Endothelial cell of umbilical vein (primary cell): ENCODE data around the gene ANKRD31. TPM values are rescaled to one million over a fixed set of nuclear protein-coding genes. Genes with fewer than 3 reads are reported as not detected.

Experiments
- BruUV-seq: library from RNA; stranded (reverse); fragments of 400-500 nt; replicated peaks from 2 replicates; lab custom pipeline; 2021; lab: Mats Ljungman, UMichigan
- CTCF ChIA-PET: fragments of 300-600, 350-600 bp; sonication (Branson Sonifier 250); formaldehyde crosslinking; loops from one replicate; lab custom pipeline; 2021; ENCODE audit warnings: antibody characterized with exemption, inconsistent platforms; lab: Charles Lee
- POLR2A ChIA-PET: fragments of 300-600, 350-600 bp; sonication (Branson Sonifier 250); formaldehyde crosslinking; loops from one replicate; lab custom pipeline; 2021; ENCODE audit warnings: antibody characterized with exemption, inconsistent platforms; lab: Charles Lee
- DNase-seq: peaks from one replicate; pipeline ENCODE4 v3.0.0-alpha.2; 2011; ENCODE audit warnings: low read depth, low spot score
- FAIRE-seq: peaks from 2 replicates; lab custom pipeline; 2011; peaks lifted over from hg19 to GRCh38; lab: Jason Lieb, UNC
- H2AFZ ChIP-seq: 2 replicates; pipeline ENCODE4 v1.6.0; 2012; ENCODE audit warnings: low read depth, low read length, control low read depth, inconsistent platforms
- H3K27ac ChIP-seq: 2 replicates; pipeline ENCODE4 v1.5.1; 2011; ENCODE audit warnings: low read depth, mild to moderate bottlenecking, control low read depth, low read length, moderate library complexity; ENCODE audit not compliant: insufficient read depth
- H3K27me3 ChIP-seq, 2 experiments: 2 replicates each; pipeline versions ENCODE4 v1.6.0 to v1.6.1; 2011; ENCODE audit warnings: low read length in 2 of 2, mixed read lengths in 1 of 2; ENCODE audit not compliant: control insufficient read depth in 2 of 2, insufficient read depth in 2 of 2
- H3K36me3 ChIP-seq, 2 experiments: 2 replicates in 1 of 2; 3 replicates in 1 of 2; pipeline ENCODE4 v1.5.1; 2011; ENCODE audit warnings: low read length in 2 of 2, mild to moderate bottlenecking in 1 of 2, moderate library complexity in 1 of 2; ENCODE audit not compliant: control insufficient read depth in 2 of 2, insufficient read depth in 2 of 2; ENCODE audit errors: extremely low read depth in 1 of 2
- H3K4me1 ChIP-seq: 3 replicates; pipeline ENCODE4 v1.5.1; 2011; ENCODE audit warnings: mild to moderate bottlenecking, low read length; ENCODE audit not compliant: control insufficient read depth, insufficient read depth; ENCODE audit errors: extremely low read depth
- H3K4me2 ChIP-seq: 2 replicates; pipeline ENCODE4 v1.6.1; 2011; ENCODE audit warnings: low read length, control low read depth, mixed read lengths; ENCODE audit not compliant: insufficient read depth
- H3K4me3 ChIP-seq, 3 experiments: fragments of 200-600 bp in 1 of 3; sonication (generic), shearing (Covaris generic) in 1 of 3; replicated peaks in 1 of 3; 2 replicates each; pipeline ENCODE4 v1.5.1; 2011 to 2016; ENCODE audit warnings: control low read depth in 3 of 3, low read length in 3 of 3, mild to moderate bottlenecking in 2 of 3, inconsistent platforms in 1 of 3, low read depth in 1 of 3, moderate library complexity in 1 of 3; ENCODE audit not compliant: insufficient read depth in 1 of 3
- H3K79me2 ChIP-seq: 2 replicates; pipeline ENCODE4 v1.6.0; 2012; ENCODE audit warnings: low read length, inconsistent platforms; ENCODE audit not compliant: control insufficient read depth, insufficient read depth
- H3K9ac ChIP-seq: replicated peaks from 2 replicates; pipeline ENCODE3; 2011; ENCODE audit warnings: low read length, control low read depth; ENCODE audit not compliant: insufficient read depth; ENCODE audit errors: extremely low read depth
- H3K9me1 ChIP-seq: replicated peaks from 3 replicates; pipeline ENCODE4 v1.6.0; 2011; ENCODE audit warnings: mild to moderate bottlenecking, low read length; ENCODE audit not compliant: control insufficient read depth, insufficient read depth; ENCODE audit errors: extremely low read depth
- H3K9me3 ChIP-seq: replicated peaks from 2 replicates; pipeline ENCODE4 v1.5.1; 2012; ENCODE audit warnings: low read length, inconsistent platforms; ENCODE audit not compliant: control insufficient read depth, insufficient read depth
- H4K20me1 ChIP-seq: replicated peaks from 2 replicates; pipeline ENCODE3; 2011; ENCODE audit warnings: mild to moderate bottlenecking, low read length; ENCODE audit not compliant: control insufficient read depth, insufficient read depth; ENCODE audit errors: extremely low read depth
- CTCF ChIP-seq, 2 donors: IDR thresholded peaks; 1 replicate in 1 of 2; 2 replicates in 1 of 2; pipeline ENCODE4 v1.5.1; 2011; ENCODE audit warnings: low read length in 2 of 2, mild to moderate bottlenecking in 2 of 2, moderate library complexity in 2 of 2, control low read depth in 1 of 2, inconsistent platforms in 1 of 2, low read depth in 1 of 2; ENCODE audit not compliant: insufficient read depth in 1 of 2; ENCODE audit errors: extremely low read depth in 1 of 2
- EZH2 ChIP-seq: IDR thresholded peaks from 2 replicates; pipeline ENCODE4 v1.6.1; 2012; ENCODE audit warnings: borderline replicate concordance, low read depth, mild to moderate bottlenecking, moderate library complexity, low read length, inconsistent platforms; ENCODE audit not compliant: severe bottlenecking
- FOS ChIP-seq: IDR thresholded peaks from 2 replicates; pipeline ENCODE4 v1.6.1; 2011; ENCODE audit warnings: mild to moderate bottlenecking, low read length, moderate library complexity, borderline replicate concordance; ENCODE audit not compliant: insufficient read depth
- GATA2 ChIP-seq: IDR thresholded peaks from 2 replicates; pipeline ENCODE4 v1.7.0; 2011; ENCODE audit warnings: low read depth, mild to moderate bottlenecking, moderate library complexity, mixed read lengths, low read length; ENCODE audit not compliant: insufficient read length, insufficient read depth
- JUN ChIP-seq: IDR thresholded peaks from 2 replicates; pipeline ENCODE4 v1.6.1; 2011; ENCODE audit warnings: borderline replicate concordance, low read depth; ENCODE audit not compliant: insufficient read length, insufficient read depth
- MAX ChIP-seq: IDR thresholded peaks from 2 replicates; pipeline ENCODE4 v1.6.1; 2011; ENCODE audit not compliant: insufficient read depth, insufficient read length
- MYC ChIP-seq: IDR thresholded peaks from one replicate; pipeline ENCODE4 v1.6.1; 2011; ENCODE audit warnings: mild to moderate bottlenecking, low read depth, low read length
- POLR2A ChIP-seq: IDR thresholded peaks from 2 replicates; pipeline ENCODE4 v1.6.1; 2012; ENCODE audit warnings: low read depth, mild to moderate bottlenecking, control low read depth, low read length
- POLR2AphosphoS5 ChIP-seq: IDR thresholded peaks from 2 replicates; pipeline ENCODE4 v1.6.1; 2012; ENCODE audit warnings: low read depth, mild to moderate bottlenecking, control low read depth, low read length, moderate library complexity; ENCODE audit not compliant: insufficient read depth
- dilution Hi-C: fragments of 300-500 bp; cut with MboI; formaldehyde crosslinking; loops from one replicate; pipeline ENCODE4 v1.15.0; 2019; ENCODE audit warnings: low sequenced_read_pairs; ENCODE audit not compliant: extremely low pct_ligation_motif_present
- intact Hi-C: fragments of 100-400 bp; cut with micrococcal nuclease; formaldehyde crosslinking; loops from one replicate; pipeline ENCODE4 v1.10.0; 2022
- polyA plus RNA-seq, 4 experiments: library from polyadenylated mRNA; depleted of rRNA in 3 of 4; stranded (reverse) in 3 of 4; unstranded in 1 of 4; fragments of >200 nt; gene quantifications; 2 replicates each; pipeline versions ENCODE4 v1.2.1 to v1.2.3, GENCODE V29; 2011 to 2012; ENCODE audit warnings: missing spikeins in 1 of 4
- total RNA-seq: library from RNA; stranded (reverse); gene quantifications from 2 replicates; pipeline ENCODE4 v1.2.3, GENCODE V29; 2021

ANKRD31 gene
- total and polyA plus RNA-seq, 2 donors (not counting 3 experiments of a cell fraction or from before 2014, with no cell fraction given), result not detected

- intact Hi-C loops (loop anchor here (10.0 kb wide), 3 partner anchors 175 to 655 kb away; partner anchors contain the start of genes ANKRD31 and POC5), dilution Hi-C loops (no loop called here)
- H2AFZ ChIP-seq, result no peak overlapping the region
- H3K9me1 ChIP-seq, result no peaks in the 10 kb centered on the region
- H3K79me2 ChIP-seq, result no peaks in the 10 kb centered on the region
- CTCF ChIA-PET, result interaction anchor here (0.8 to 2.7 kb wide), 4 partner anchors 10 to 176 kb away, joined by 3 to 13 read pairs (median 3); no protein-coding TSS in a partner anchor
- H3K4me1 ChIP-seq, result no peaks in the 10 kb centered on the region
- TF ChIP-seq MAX (no peak), CTCF (IDR thresholded peaks at IDR 0.05; ENCODE audit: extremely low read depth in 1 of 2, insufficient read depth in 1 of 2, low read depth in 1 of 2, low read length in 2 of 2) (no peak), MYC (no peak), POLR2A (no peak), JUN (no peak), POLR2AphosphoS5 (no peak), FOS (no peak), EZH2 (no peak), GATA2 (no peak)
- no peaks in the 10 kb centered on the region for H3K9me3 ChIP-seq
- no peak overlapping the region for H3K4me3 ChIP-seq
- POLR2A ChIA-PET, result no interaction called here
- H3K36me3 ChIP-seq, result no peaks in the 10 kb centered on the region
- H3K4me2 ChIP-seq, result no peak overlapping the region
- H4K20me1 ChIP-seq, result no peaks in the 10 kb centered on the region
- no TSS peak for BruUV-seq
- no peak overlapping the region for H3K27ac ChIP-seq
- no peak for DNase-seq
- no peaks in the 10 kb centered on the region for H3K27me3 ChIP-seq
- H3K9ac ChIP-seq, result no peak overlapping the region
- no peak for FAIRE-seq
Measured at GRCh38 chr5:75059912-75060545, 176.6 kb downstream of the ANKRD31 start.
